Measurements from ENCODE around the gene TNIP1. TPM values are rescaled to one million over a fixed set of nuclear protein-coding genes. Genes with fewer than 3 reads are reported as not detected.

The TNIP1 gene
- total and polyA plus RNA-seq, 12 donors = 36.6 to 129 (median 93.2) TPM

GRCh38 chr5:151070449-151070848 lies 10.4 kb downstream of the TNIP1 start:
- H3K27ac ChIP-seq = peak overlapping the region in 1 of 5 donors; percentile 0
- no peaks in the 10 kb centered on the region for H3K9me3 ChIP-seq (replicated peaks in 1 of 3)
- no peak overlapping the region for H3K4me3 ChIP-seq
- TF ChIP-seq POLR2A (IDR thresholded peaks at IDR 0.05) (no peak), CTCF (IDR thresholded peaks at IDR 0.05) (no peak)
- H3K4me1 ChIP-seq (replicated peaks in 1 of 2) = peaks cover 17 to 40% of the 10 kb centered on the region in 2 donors
- WGBS, 4 donors = 46 to 62% (median 60%) methylated on average over 2 of the region's 2 CpGs
- H3K27me3 ChIP-seq = no peaks in the 10 kb centered on the region
- H3K36me3 ChIP-seq (replicated peaks in 1 of 2) = no peaks in the 10 kb centered on the region
- intact Hi-C loops (cut with DNase I) = no loop called here
- no peak for DNase-seq

- peak in 5 of 7 donors; percentile 61 to 73 (median 67) for DNase-seq
- TF ChIP-seq POLR2A (IDR thresholded peaks at IDR 0.05) = no peak
- TF ChIP-seq CTCF (IDR thresholded peaks at IDR 0.05) = no peak
- H3K4me3 ChIP-seq = no peak overlapping the region
- H3K36me3 ChIP-seq (replicated peaks in 1 of 2) = no peaks in the 10 kb centered on the region
- 54 to 68% (median 60%) methylated on average over 11 to 12 of the region's 12 CpGs for WGBS, 4 donors
- H3K9me3 ChIP-seq (replicated peaks in 1 of 3) = no peaks in the 10 kb centered on the region
- H3K27ac ChIP-seq = peak overlapping the region in 3 of 5 donors; percentile 29 to 72 (median 71)
- no peaks in the 10 kb centered on the region for H3K27me3 ChIP-seq
- peaks cover 28 to 45% of the 10 kb centered on the region in 2 donors for H3K4me1 ChIP-seq (replicated peaks in 1 of 2)
- intact Hi-C loops (cut with DNase I) = no loop called here
Observed at GRCh38 chr5:151068433-151069197, 12.2 kb downstream of the TNIP1 start.

- H3K27ac ChIP-seq = peak overlapping the region in 3 of 5 donors; percentile 29 to 72 (median 71)
- peak in 1 of 7 donors; percentile 28 for DNase-seq
- no peak overlapping the region for H3K4me3 ChIP-seq
- intact Hi-C loops (cut with DNase I) = no loop called here
- no peaks in the 10 kb centered on the region for H3K36me3 ChIP-seq (replicated peaks in 1 of 2)
- TF ChIP-seq CTCF (IDR thresholded peaks at IDR 0.05) (no peak), POLR2A (IDR thresholded peaks at IDR 0.05) (no peak)
- WGBS, 4 donors = 60 to 70% (median 64%) methylated on average over 11 to 14 of the region's 14 CpGs
- H3K4me1 ChIP-seq (replicated peaks in 1 of 2) = peaks cover 36 to 52% of the 10 kb centered on the region in 2 donors
- no peaks in the 10 kb centered on the region for H3K9me3 ChIP-seq (replicated peaks in 1 of 3)
- H3K27me3 ChIP-seq = no peaks in the 10 kb centered on the region
Observed at GRCh38 chr5:151067632-151068432, 13.0 kb downstream of the TNIP1 start.

- H3K4me3 ChIP-seq = no peak overlapping the region
- peak overlapping the region in 1 of 5 donors; percentile 71 for H3K27ac ChIP-seq
- TF ChIP-seq CTCF (IDR thresholded peaks at IDR 0.05) (no peak), POLR2A (IDR thresholded peaks at IDR 0.05) (no peak)
- DNase-seq = no peak
- H3K36me3 ChIP-seq (replicated peaks in 1 of 2) = peaks cover 0 to 5% of the 10 kb centered on the region in 2 donors
- no peaks in the 10 kb centered on the region for H3K27me3 ChIP-seq
- intact Hi-C loops (cut with DNase I) = no loop called here
- WGBS, 4 donors = 71 to 94% (median 84%) methylated on average over 6 of the region's 6 CpGs
- peaks cover 40 to 62% of the 10 kb centered on the region in 2 donors for H3K4me1 ChIP-seq (replicated peaks in 1 of 2)
- H3K9me3 ChIP-seq (replicated peaks in 1 of 3) = no peaks in the 10 kb centered on the region
Observed at GRCh38 chr5:151066920-151067319, 13.9 kb downstream of the TNIP1 start.

Measured in adrenal gland (tissue), 12 donors.